KMS-11 (cell line): ENCODE measurements around the gene TNFSF15.
A peak's percentile ranks its signal among the peaks of the same experiment; 100 is the strongest.
"Not testable (repeated sequence)": the region's sequence is repeated elsewhere in the genome, so short reads cannot be mapped to it uniquely, and the experiment has no call there.

Experiments
- H2AFZ ChIP-seq: fragments of 200-600 bp; sonication (generic); 2 replicates; pipeline ENCODE4 v1.6.1; 2016; ENCODE audit warnings: antibody characterized with exemption, mixed run types, low read depth
- H3K27ac ChIP-seq: fragments of 200-600 bp; sonication (generic); 2 replicates; pipeline ENCODE4 v1.6.1; 2016; ENCODE audit warnings: mild to moderate bottlenecking, mixed run types
- H3K27me3 ChIP-seq: fragments of 200-600 bp; sonication (generic); 2 replicates; pipeline ENCODE4 v1.6.1; 2017; ENCODE audit warnings: mild to moderate bottlenecking, low read depth, mixed run types, moderate library complexity; ENCODE audit not compliant: insufficient read depth
- H3K36me3 ChIP-seq: fragments of 200-600 bp; sonication (generic); 2 replicates; pipeline ENCODE4 v1.6.1; 2017; ENCODE audit warnings: mild to moderate bottlenecking, mixed run types; ENCODE audit not compliant: insufficient read depth
- H3K4me1 ChIP-seq: fragments of 200-600 bp; sonication (generic); 2 replicates; pipeline ENCODE4 v1.6.1; 2016; ENCODE audit warnings: mild to moderate bottlenecking, low read depth, mixed run types; ENCODE audit not compliant: poor library complexity, severe bottlenecking
- H3K4me2 ChIP-seq: fragments of 200-600 bp; sonication (generic); 2 replicates; pipeline ENCODE4 v1.7.0; 2016; ENCODE audit warnings: mild to moderate bottlenecking, mixed run types
- H3K4me3 ChIP-seq: fragments of 200-600 bp; sonication (generic); IDR thresholded peaks from 2 replicates; pipeline ENCODE4 v1.6.1; 2017; ENCODE audit warnings: low read depth, low read length, mixed read lengths; ENCODE audit not compliant: insufficient read depth
- H3K79me2 ChIP-seq: fragments of 200-600 bp; sonication (generic); 2 replicates; pipeline ENCODE4 v1.6.1; 2016; ENCODE audit warnings: low read depth, mixed run types; ENCODE audit not compliant: insufficient read depth
- H3K9ac ChIP-seq: fragments of 200-600 bp; sonication (generic); 2 replicates; pipeline ENCODE4 v1.6.1; 2016; ENCODE audit warnings: mild to moderate bottlenecking, mixed run types
- H4K20me1 ChIP-seq: fragments of 200-600 bp; sonication (generic); 2 replicates; pipeline ENCODE4 v1.6.1; 2016; ENCODE audit warnings: mild to moderate bottlenecking, mixed run types; ENCODE audit not compliant: insufficient read depth
- TF ChIP-seq, protein P1 (sequence below): fragments of 200-600 bp; sonication (generic); conservative IDR thresholded peaks from 2 replicates; pipeline ENCODE4 v1.6.1; 2017; ENCODE audit warnings: low read depth, mild to moderate bottlenecking, antibody characterized with exemption, low read length, moderate library complexity, mixed read lengths

TNFSF15 gene

DNA sequence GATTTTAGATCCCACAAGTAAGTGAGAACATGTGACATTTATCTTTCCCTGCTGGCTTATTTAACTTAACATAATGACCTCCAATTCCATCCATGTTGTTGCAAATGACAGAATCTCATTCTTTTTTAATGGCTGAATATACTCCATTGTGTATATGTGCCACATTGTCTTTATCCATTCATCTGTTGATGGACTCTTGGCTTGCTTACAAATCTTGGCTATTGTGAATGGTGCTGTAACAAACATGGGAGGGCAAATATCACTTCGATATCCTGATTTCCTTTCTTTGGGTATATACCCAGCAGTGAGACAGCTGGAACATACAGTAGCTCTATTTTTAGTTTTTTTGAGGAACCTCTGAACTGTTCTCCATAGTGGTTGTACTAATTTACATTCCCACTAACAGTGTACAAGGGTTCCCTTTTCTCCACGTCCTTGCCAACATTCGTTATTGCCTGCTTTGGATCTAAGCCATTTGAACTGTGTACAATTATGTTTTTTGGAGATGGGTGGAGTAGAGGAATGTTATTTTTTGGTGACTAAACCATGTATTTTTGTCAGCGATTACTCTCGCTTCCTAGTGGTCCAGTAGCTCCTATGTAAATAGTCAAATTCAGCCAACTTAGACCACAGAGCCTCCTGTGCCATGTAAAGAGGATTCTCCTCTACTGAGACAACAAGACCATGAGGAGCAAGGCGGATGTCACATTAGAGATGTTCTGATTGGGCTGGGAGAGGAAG lies 60.6 kb downstream of the TNFSF15 start:
- H2AFZ ChIP-seq: no peak overlapping the region
- H3K27me3 ChIP-seq: no peaks in the 10 kb centered on the region; the same call in 1 of the 2 replicates
- no peak overlapping the region for H3K9ac ChIP-seq
- TF ChIP-seq, protein P1, sequence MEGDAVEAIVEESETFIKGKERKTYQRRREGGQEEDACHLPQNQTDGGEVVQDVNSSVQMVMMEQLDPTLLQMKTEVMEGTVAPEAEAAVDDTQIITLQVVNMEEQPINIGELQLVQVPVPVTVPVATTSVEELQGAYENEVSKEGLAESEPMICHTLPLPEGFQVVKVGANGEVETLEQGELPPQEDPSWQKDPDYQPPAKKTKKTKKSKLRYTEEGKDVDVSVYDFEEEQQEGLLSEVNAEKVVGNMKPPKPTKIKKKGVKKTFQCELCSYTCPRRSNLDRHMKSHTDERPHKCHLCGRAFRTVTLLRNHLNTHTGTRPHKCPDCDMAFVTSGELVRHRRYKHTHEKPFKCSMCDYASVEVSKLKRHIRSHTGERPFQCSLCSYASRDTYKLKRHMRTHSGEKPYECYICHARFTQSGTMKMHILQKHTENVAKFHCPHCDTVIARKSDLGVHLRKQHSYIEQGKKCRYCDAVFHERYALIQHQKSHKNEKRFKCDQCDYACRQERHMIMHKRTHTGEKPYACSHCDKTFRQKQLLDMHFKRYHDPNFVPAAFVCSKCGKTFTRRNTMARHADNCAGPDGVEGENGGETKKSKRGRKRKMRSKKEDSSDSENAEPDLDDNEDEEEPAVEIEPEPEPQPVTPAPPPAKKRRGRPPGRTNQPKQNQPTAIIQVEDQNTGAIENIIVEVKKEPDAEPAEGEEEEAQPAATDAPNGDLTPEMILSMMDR: no peak
- H3K4me3 ChIP-seq: no peak overlapping the region
- no peak overlapping the region for H3K27ac ChIP-seq
- H4K20me1 ChIP-seq: no peaks in the 10 kb centered on the region
- H3K36me3 ChIP-seq: no peaks in the 10 kb centered on the region
- no peaks in the 10 kb centered on the region for H3K4me1 ChIP-seq
- no peaks in the 10 kb centered on the region for H3K79me2 ChIP-seq
- H3K4me2 ChIP-seq: no peak overlapping the region

DNA sequence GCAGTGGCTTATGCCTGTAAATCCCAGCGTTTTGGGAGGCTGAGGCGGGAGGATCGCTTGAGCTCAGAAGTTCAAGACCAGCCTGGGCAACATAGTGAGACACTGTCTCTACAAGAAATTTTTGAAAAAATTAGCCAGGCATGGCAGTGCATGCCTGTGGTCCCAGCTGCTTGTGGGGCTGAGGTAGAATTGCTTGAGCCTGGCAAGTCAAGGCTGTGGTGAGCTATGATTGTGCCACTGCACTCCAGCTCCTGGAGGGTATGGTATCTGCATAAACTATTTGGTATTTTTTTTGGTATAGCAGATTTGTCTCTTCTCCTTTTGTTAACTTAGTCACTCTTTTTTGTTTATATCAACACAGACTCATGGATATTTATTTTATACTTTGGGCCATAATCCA lies 62.4 kb downstream of the TNFSF15 start:
- no peak overlapping the region for H3K4me3 ChIP-seq
- H3K9ac ChIP-seq: no peak overlapping the region
- H3K4me1 ChIP-seq: no peaks in the 10 kb centered on the region
- H3K36me3 ChIP-seq: no peaks in the 10 kb centered on the region
- H2AFZ ChIP-seq: no peak overlapping the region
- H3K27me3 ChIP-seq: no peaks in the 10 kb centered on the region
- no peaks in the 10 kb centered on the region for H4K20me1 ChIP-seq
- TF ChIP-seq, protein P1: no peak
- H3K27ac ChIP-seq: no peak overlapping the region
- H3K79me2 ChIP-seq: no peaks in the 10 kb centered on the region
- no peak overlapping the region for H3K4me2 ChIP-seq

DNA sequence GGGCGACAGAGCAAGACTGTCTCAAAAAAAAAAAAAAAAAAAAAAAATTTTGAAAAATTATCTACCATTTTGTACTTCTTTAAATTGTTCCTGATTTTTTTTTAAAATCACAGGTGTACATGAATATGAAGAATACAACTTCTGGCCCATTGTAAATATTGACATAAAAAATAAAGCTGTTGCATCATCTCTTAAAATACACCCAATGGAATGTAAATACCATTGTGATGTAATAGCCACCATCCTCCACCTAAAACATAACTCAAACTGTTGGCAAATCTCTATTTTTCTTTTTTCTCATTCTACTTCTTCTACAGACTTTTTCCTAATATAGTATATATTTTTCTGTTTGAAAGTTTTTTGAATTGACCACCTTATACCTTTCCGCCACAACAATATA lies 62.9 kb downstream of the TNFSF15 start:
- Histone ChIP-seq H3K36me3 (no peaks in the 10 kb centered on the region), H3K79me2 (no peaks in the 10 kb centered on the region), H3K9ac (no peak overlapping the region), H4K20me1 (no peaks in the 10 kb centered on the region), H3K27ac (no peak overlapping the region), H3K4me1 (no peaks in the 10 kb centered on the region), H3K27me3 (no peaks in the 10 kb centered on the region), H3K4me2 (no peak overlapping the region), H2AFZ (no peak overlapping the region), H3K4me3 (no peak overlapping the region)
- TF ChIP-seq, protein P1: no peak

DNA sequence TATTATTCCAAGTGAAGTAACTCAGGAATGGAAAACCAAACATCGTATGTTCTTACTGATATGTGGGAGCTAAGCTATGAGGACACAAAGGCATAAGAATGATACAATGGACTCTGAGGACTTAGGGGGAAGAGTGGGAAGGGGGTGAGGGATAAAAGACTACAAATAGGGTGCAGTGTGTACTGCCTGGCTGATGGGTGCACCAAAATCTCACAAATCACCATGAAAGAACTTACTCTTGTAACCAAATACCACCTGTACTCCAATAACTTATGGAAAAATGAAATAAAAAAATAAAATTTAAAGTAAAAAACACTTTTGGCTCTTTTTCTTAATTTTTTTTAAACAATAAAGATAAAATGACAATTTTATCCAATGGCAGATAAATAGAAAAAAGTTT lies 64.3 kb downstream of the TNFSF15 start:
- not testable (repeated sequence) for H3K4me2 ChIP-seq, H3K36me3 ChIP-seq, H3K9ac ChIP-seq, H3K4me1 ChIP-seq, H3K27me3 ChIP-seq, H3K79me2 ChIP-seq, H3K27ac ChIP-seq, H3K4me3 ChIP-seq, H2AFZ ChIP-seq, H4K20me1 ChIP-seq

DNA sequence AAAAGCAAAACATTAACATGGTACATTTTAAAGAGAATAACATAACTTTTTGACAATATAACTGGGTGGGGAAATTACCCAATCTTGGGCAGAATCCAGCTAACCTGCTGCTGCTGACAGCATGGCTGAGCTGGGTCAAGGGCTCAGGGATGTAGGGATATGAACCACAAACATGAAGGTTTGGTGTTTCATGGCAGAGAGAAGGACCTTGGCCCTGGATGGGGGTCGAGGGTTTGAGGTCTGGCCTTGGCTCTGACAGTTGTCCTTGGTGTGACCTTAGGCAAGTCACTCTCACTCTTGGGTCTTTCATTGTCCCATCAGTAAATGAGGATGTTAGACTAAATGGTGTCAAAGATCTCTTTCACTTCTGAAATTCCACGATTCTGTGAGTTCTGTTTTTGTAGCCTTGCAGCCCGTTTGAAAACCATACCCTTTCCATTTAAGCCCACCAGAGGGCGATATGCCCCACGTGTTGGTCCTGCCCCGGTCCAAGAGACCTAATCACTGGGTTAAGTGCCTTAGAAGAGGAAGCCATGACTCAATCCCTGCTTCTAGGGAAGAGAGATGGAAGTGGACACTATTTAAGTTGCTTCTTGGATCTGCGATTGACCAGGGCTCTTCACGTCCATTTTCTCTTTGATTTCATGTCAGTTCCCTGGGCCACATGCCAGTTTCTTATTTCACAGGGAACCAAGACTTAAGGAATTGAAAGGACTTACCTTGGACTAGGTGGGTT lies 67.1 kb downstream of the TNFSF15 start:
- H3K4me2 ChIP-seq: 0 out of 2 replicates have a peak overlapping the region, but pooled peaks have one; percentile 4
- H3K4me1 ChIP-seq: peaks cover 7% of the 10 kb centered on the region
- H2AFZ ChIP-seq: no peak overlapping the region

More for the DNA sequence above, 67.1 kb downstream of the TNFSF15 start:
- TF ChIP-seq, protein P1: peak; percentile 97
- Histone ChIP-seq H3K79me2 (no peaks in the 10 kb centered on the region), H3K27ac (no peak overlapping the region), H3K9ac (no peak overlapping the region), H3K27me3 (no peaks in the 10 kb centered on the region), H4K20me1 (no peaks in the 10 kb centered on the region), H3K36me3 (no peaks in the 10 kb centered on the region), H3K4me3 (no peak overlapping the region)
